Cardiac muscle cell (in vitro differentiated cells and primary cell): ENCODE results near the gene RIMS3. TPM values are rescaled to one million over a fixed set of nuclear protein-coding genes. Genes with fewer than 3 reads are reported as not detected.
A peak's percentile ranks its signal among the peaks of the same experiment; 100 is the strongest.

Source experiments
- DNase-seq, 2 donors: peaks; one replicate each; pipeline versions ENCODE4 v3.0.0 to v3.0.0-alpha.2; 2010 to 2017; ENCODE audit warnings: low read depth in 1 of 2, low spot score in 1 of 2
- H3K27ac ChIP-seq: fragments of 200-600 bp; sonication (generic); 2 replicates; pipeline ENCODE4 v1.5.1; 2016
- H3K27me3 ChIP-seq: fragments of 200-600 bp; sonication (generic); 2 replicates; pipeline ENCODE4 v1.6.0; 2016; ENCODE audit warnings: control low read depth
- H3K36me3 ChIP-seq: fragments of 200-600 bp; sonication (generic); 2 replicates; pipeline ENCODE4 v1.5.1; 2016; ENCODE audit warnings: control low read depth
- H3K4me1 ChIP-seq: fragments of 200-600 bp; sonication (generic); 2 replicates; pipeline ENCODE4 v1.8.1; 2017; ENCODE audit warnings: low read depth, mild to moderate bottlenecking, mixed run types
- H3K4me3 ChIP-seq: fragments of 200-600 bp; sonication (generic); 2 replicates; pipeline ENCODE4 v1.5.1; 2016; ENCODE audit warnings: mild to moderate bottlenecking
- H3K9me3 ChIP-seq: fragments of 200-600 bp; sonication (generic); 2 replicates; pipeline ENCODE4 v1.5.1; 2017; ENCODE audit warnings: low read depth, mild to moderate bottlenecking, control low read depth
- polyA plus RNA-seq: library from polyadenylated mRNA; unstranded; fragments of >200 nt; fragmentation: Nextera tagmentation; extraction: Ambion mirVana; gene quantifications from 2 replicates; pipeline ENCODE4 v1.2.1, GENCODE V29; 2016
- total RNA-seq: library from RNA; depleted of rRNA; stranded (reverse); fragments of >200 nt; gene quantifications from 2 replicates; pipeline ENCODE4 v1.2.3, GENCODE V29; 2016
- TF ChIP-seq, protein P1 (sequence below): IDR thresholded peaks from 2 replicates; pipeline ENCODE4 v1.5.1; 2012; ENCODE audit warnings: low read depth, mild to moderate bottlenecking, low read length

The RIMS3 gene
- total and polyA plus RNA-seq, 2 experiments from 2014 or later, result 29.7 to 39.3 TPM

DNA sequence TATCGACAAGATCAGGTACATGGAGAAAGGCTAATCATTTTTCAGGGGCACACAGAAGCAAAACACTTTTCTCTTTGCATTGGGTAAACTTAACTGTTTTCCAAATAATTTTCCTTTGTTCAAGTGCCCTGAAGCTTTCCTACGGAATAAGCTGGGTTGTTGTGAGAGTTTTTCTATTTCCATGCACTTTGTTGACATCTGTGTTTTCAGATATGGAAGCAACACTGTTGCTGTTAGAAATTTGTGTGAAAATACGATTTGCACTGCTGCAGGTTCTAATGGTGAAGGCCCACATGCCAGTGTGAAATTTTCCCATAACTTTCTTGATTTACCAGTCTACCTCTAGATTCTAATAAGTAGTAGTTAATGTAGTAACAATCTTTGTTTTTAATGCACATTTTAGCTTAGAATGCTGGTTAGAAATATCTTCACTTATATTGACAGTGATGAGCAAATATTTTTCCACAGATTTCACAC is 44.4 kb upstream of the RIMS3 start:
- peak overlapping the region; percentile 67 for H3K4me3 ChIP-seq
- peak overlapping the region; percentile 99 for H3K27ac ChIP-seq
- H3K9me3 ChIP-seq, result no peaks in the 10 kb centered on the region
- TF ChIP-seq, protein P1, sequence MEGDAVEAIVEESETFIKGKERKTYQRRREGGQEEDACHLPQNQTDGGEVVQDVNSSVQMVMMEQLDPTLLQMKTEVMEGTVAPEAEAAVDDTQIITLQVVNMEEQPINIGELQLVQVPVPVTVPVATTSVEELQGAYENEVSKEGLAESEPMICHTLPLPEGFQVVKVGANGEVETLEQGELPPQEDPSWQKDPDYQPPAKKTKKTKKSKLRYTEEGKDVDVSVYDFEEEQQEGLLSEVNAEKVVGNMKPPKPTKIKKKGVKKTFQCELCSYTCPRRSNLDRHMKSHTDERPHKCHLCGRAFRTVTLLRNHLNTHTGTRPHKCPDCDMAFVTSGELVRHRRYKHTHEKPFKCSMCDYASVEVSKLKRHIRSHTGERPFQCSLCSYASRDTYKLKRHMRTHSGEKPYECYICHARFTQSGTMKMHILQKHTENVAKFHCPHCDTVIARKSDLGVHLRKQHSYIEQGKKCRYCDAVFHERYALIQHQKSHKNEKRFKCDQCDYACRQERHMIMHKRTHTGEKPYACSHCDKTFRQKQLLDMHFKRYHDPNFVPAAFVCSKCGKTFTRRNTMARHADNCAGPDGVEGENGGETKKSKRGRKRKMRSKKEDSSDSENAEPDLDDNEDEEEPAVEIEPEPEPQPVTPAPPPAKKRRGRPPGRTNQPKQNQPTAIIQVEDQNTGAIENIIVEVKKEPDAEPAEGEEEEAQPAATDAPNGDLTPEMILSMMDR, result no peak
- peaks cover 33% of the 10 kb centered on the region for H3K4me1 ChIP-seq
- H3K36me3 ChIP-seq, result no peaks in the 10 kb centered on the region
- no peak for DNase-seq
- no peaks in the 10 kb centered on the region for H3K27me3 ChIP-seq

DNA sequence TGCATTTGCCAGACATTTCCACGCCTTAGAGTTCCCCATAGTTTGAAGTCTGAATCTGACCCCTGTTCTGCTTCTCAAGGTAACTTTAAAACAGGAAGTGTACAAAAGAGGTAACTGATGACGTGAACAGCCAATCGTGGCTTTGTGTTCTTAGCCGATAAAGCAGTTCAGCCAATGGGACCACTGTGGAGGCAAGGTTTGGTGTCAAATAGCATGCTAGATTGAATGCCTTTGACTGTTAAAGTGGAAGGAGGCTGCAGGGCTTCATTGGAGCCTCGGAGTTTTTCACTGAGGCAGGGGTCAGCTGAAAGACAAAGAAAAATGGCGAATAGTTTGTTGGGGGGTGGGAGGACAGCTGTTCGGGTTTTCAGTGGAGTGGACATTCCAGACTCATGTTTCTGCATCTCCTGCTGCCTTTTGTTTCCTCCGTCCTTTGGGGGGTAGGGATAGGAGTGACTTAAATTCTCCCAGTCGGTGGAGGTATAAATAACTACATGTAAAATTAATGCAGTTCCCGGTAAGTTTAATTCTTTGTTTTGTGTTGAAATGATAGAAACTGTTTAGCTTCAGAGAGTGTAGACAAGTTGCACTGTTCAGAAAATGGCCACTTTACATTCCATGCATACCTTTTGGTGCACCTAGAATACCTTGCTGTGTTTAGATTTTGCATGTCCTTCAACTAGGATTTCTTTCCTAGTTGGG is 43.8 kb upstream of the RIMS3 start:
- TF ChIP-seq, protein P1, result no peak
- H3K4me1 ChIP-seq, result peaks cover 37% of the 10 kb centered on the region
- H3K9me3 ChIP-seq, result no peaks in the 10 kb centered on the region
- H3K27me3 ChIP-seq, result no peaks in the 10 kb centered on the region
- no peaks in the 10 kb centered on the region for H3K36me3 ChIP-seq
- peak; percentile 97 to 98 for DNase-seq
- H3K4me3 ChIP-seq, result peak overlapping the region; percentile 67
- H3K27ac ChIP-seq, result peak overlapping the region; percentile 99

DNA sequence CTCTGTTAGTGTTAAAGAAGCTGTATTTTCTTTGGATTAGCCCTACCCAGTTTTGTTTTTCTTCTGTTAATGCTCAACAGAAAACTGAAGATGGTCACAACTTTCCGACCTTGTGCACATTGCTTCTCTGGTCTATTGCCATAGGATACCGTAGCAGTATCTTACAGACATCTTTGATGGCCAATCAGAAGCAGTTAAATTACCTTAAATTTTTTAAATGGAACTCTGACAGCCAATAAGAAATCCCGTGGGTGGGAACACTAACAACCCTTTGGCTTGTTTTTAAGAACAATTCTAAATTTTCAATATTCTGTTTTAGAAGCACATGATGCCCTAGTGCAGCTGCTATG is 43.2 kb upstream of the RIMS3 start:
- Histone ChIP-seq H3K27ac (peak overlapping the region; percentile 99), H3K27me3 (no peaks in the 10 kb centered on the region), H3K4me3 (peak overlapping the region; percentile 67), H3K9me3 (no peaks in the 10 kb centered on the region), H3K4me1 (peaks cover 35% of the 10 kb centered on the region), H3K36me3 (no peaks in the 10 kb centered on the region)
- TF ChIP-seq, protein P1, result no peak
- DNase-seq, result peak; percentile 87 to 91

DNA sequence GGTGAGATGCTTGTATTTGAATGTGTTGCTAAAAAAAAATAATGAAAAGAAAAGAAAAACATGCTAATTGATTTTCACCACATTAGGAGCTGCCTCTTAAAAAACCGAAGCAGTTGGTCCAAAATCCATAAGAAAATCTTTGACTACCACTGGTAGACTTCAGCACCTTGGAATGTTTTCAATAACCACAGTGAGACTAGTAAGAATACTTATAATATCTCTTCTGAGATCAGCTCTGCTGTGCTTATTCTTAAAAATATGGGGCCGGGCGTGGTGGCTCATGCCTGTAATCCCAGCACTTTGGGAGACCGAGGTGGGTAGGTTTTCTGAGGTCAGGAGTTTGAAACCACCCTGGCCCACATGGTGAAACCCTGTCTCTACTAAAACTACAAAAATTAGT is 41.1 kb upstream of the RIMS3 start:
- Histone ChIP-seq H3K27ac (no peak overlapping the region), H3K4me3 (no peak overlapping the region), H3K27me3 (no peaks in the 10 kb centered on the region), H3K36me3 (no peaks in the 10 kb centered on the region), H3K4me1 (peaks cover 18% of the 10 kb centered on the region), H3K9me3 (no peaks in the 10 kb centered on the region)
- TF ChIP-seq, protein P1, result no peak
- DNase-seq, result no peak

DNA sequence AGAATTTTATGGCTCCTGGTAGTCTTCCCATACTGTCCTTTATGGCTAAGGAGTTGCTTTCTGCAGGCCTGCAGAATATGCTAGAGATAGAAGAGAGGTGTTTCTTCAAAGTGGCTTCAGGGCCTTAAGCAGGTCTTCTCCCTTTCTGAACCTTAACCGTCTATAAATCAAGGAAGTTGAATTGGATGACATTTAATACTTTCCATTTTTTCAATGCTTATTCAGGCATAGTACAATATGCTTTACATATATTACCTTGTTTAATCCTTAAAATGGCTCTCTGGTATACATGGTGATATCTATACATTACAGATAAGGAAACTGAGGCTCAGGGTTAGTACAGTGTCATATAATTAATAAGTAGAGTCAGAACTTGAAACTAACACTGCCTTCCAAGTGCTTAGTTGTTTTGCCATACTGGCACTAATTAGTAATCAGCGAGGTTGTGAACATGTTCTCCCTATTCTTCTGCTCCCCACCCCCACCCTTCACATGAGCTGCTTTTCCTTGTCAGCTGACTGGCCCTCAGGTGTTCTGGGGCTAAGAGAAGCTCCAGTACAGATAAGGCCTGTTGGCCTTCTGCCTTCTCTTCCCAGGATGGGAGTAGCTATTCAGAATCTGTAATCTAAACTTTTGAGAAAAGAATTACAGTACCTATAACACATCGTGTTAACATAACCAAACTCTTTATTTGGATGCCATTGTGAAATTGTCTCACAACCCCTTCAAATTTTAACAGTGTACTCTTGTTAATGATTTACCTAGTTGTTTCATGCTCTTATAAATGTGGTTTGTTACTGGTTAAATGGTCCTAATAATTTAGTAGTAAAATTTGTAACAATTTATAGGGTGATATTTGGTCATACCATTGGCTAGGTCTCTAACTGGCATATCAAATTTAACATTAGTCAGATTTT is 39.6 kb upstream of the RIMS3 start:
- Histone ChIP-seq H3K36me3 (no peaks in the 10 kb centered on the region), H3K9me3 (no peaks in the 10 kb centered on the region), H3K27me3 (no peaks in the 10 kb centered on the region), H3K4me3 (no peak overlapping the region), H3K4me1 (peaks cover 18% of the 10 kb centered on the region), H3K27ac (peak overlapping the region; percentile 32)
- no peak for DNase-seq
- TF ChIP-seq, protein P1, result no peak
